ENCODE measurements around the gene IL17F. TPM values are rescaled to one million over a fixed set of nuclear protein-coding genes. Genes with fewer than 3 reads are reported as not detected.

IL17F gene
- total RNA-seq, 2 experiments from 2014 or later: not detected

DNA sequence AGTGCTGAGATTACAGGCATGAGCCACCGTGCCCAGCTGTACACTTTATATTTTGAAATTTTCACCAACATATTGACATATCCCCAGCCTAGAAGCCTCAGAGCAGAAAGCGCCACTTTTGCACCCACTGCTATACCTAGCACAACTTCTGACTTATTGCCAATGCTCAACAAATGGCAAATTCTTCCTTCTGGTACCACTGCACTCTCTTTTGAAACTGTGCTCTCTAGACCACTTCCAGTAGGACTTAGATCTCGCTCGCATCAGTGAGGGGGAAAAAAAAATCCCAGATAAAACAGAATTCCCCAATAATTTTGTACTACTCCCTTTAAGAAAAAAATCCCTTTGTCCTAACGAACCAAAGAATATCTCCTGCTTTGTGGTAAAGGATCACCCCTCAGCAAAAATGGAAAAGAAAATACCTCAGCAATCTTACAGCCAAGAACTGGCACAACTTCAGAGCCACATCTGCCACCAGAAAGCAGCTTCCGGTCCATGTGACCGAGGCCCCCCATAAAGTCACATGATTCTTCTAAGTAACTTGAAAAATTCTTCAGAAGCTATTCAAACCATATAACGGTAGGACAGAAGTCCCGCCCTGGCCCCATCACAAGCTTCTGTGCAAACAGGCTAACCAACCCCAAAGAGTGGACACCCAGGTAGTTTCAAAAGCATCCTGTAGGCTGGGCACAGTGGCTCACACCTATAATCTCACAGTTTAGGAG lies 18.5 kb upstream of the IL17F start:
- Histone ChIP-seq H3K9me2 (ENCODE audit: insufficient read depth, low read length) (no peaks in the 10 kb centered on the region), H3K27ac (ENCODE audit: low read depth, low read length, poor library complexity, severe bottlenecking) (no peak overlapping the region), H3K9me3 (ENCODE audit: low read length) (no peaks in the 10 kb centered on the region), H3K36me3 (ENCODE audit: insufficient read depth, low read length) (peaks cover 79% of the 10 kb centered on the region), H3K79me2 (ENCODE audit: insufficient read depth, low read depth, low read length) (no peaks in the 10 kb centered on the region), H3K4me1 (ENCODE audit: insufficient read depth, low read length, poor library complexity, severe bottlenecking) (no peaks in the 10 kb centered on the region), H4K20me1 (ENCODE audit: insufficient read depth, low read length) (no peaks in the 10 kb centered on the region), H3K4me2 (ENCODE audit: low read length) (no peak overlapping the region), H2AFZ (ENCODE audit: low read length) (no peak overlapping the region), H3K4me3 (ENCODE audit: low read depth, low read length, poor library complexity, severe bottlenecking) (no peak overlapping the region)
- ChIA-PET CTCF (ENCODE audit: unreplicated experiment) (no interaction called here), POLR2A (interaction anchor here (0.5 to 2.7 kb wide), 5 partner anchors 8 to 352 kb away, joined by 3 to 13 read pairs (median 6); partner anchors contain the start of gene MCM3)
- intact Hi-C loops (cut with micrococcal nuclease; ENCODE audit: unreplicated experiment): loop anchor here (5.0 kb wide), 2 partner anchors 100 to 200 kb away; no protein-coding TSS in a partner anchor
- TF ChIP-seq, protein P1, sequence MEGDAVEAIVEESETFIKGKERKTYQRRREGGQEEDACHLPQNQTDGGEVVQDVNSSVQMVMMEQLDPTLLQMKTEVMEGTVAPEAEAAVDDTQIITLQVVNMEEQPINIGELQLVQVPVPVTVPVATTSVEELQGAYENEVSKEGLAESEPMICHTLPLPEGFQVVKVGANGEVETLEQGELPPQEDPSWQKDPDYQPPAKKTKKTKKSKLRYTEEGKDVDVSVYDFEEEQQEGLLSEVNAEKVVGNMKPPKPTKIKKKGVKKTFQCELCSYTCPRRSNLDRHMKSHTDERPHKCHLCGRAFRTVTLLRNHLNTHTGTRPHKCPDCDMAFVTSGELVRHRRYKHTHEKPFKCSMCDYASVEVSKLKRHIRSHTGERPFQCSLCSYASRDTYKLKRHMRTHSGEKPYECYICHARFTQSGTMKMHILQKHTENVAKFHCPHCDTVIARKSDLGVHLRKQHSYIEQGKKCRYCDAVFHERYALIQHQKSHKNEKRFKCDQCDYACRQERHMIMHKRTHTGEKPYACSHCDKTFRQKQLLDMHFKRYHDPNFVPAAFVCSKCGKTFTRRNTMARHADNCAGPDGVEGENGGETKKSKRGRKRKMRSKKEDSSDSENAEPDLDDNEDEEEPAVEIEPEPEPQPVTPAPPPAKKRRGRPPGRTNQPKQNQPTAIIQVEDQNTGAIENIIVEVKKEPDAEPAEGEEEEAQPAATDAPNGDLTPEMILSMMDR (conservative IDR thresholded peaks at IDR 0.05; ENCODE audit: low read length): no peak
- TF ChIP-seq EZH2phosphoT487 (IDR thresholded peaks at IDR 0.05; ENCODE audit: borderline replicate concordance, low read depth, low read length): no peak
- no TSS peak for BruUV-seq (replicated peaks)
- DNase-seq (ENCODE audit: low spot score): no peak

DNA sequence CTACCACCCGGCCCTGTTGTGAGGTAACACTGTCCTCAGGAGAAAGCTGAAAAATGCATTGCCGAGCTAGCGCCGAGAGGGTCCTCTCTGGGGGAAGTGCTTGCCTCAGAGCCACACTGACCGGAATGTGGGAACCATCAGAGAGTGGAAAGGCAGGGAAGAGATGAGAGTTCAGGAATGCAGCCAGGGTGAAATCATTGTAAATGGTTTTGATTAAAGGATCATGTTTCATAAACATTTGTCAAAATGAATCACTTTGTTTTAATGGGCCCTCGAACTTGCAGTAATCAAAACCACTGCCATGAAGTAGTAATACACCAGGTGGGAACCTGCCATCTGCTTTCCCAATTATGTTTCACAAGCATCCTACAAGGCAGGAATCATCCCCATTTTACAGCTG lies 16.9 kb upstream of the IL17F start:
- Histone ChIP-seq H2AFZ (ENCODE audit: low read length) (no peak overlapping the region), H3K4me1 (ENCODE audit: insufficient read depth, low read length, poor library complexity, severe bottlenecking) (no peaks in the 10 kb centered on the region), H3K79me2 (ENCODE audit: insufficient read depth, low read depth, low read length) (no peaks in the 10 kb centered on the region), H3K27ac (ENCODE audit: low read depth, low read length, poor library complexity, severe bottlenecking) (no peak overlapping the region), H3K36me3 (ENCODE audit: insufficient read depth, low read length) (peaks cover 64% of the 10 kb centered on the region), H4K20me1 (ENCODE audit: insufficient read depth, low read length) (no peaks in the 10 kb centered on the region), H3K4me2 (ENCODE audit: low read length) (no peak overlapping the region), H3K9me2 (ENCODE audit: insufficient read depth, low read length) (no peaks in the 10 kb centered on the region), H3K4me3 (ENCODE audit: low read depth, low read length, poor library complexity, severe bottlenecking) (no peak overlapping the region), H3K9me3 (ENCODE audit: low read length) (no peaks in the 10 kb centered on the region)
- ChIA-PET CTCF (ENCODE audit: unreplicated experiment) (no interaction called here), POLR2A (interaction anchor here (0.6 to 1.2 kb wide), 6 partner anchors 8 to 1761 kb away, joined by 3 to 6 read pairs (median 4); partner anchors contain the start of gene MCM3)
- intact Hi-C loops (cut with micrococcal nuclease; ENCODE audit: unreplicated experiment): loop anchor here (5.0 kb wide), 2 partner anchors 99 to 199 kb away; no protein-coding TSS in a partner anchor
- no peak for DNase-seq (ENCODE audit: low spot score)
- BruUV-seq (replicated peaks): no TSS peak
- TF ChIP-seq, protein P1 (conservative IDR thresholded peaks at IDR 0.05; ENCODE audit: low read length): no peak
- no peak for TF ChIP-seq EZH2phosphoT487 (IDR thresholded peaks at IDR 0.05; ENCODE audit: borderline replicate concordance, low read depth, low read length)

DNA sequence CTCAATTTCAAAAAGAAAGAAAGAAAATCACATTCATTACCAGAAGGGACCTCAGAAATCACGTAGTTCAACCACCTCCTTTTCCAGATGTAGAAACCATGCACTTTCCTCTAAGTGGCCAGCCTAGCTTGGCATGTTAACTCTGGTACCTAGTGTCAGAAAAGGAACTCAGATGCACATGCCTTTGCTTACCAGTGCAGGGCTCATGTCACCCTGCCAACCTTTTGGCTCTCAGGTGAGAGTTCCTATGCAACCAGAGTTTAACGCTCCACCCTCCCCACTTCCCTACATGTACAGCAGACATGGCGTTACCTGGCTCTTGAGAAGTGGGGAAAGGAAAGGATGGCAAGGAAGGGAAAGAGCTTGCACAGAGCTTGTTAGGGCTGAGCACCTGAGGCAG lies 16.3 kb upstream of the IL17F start:
- intact Hi-C loops (cut with micrococcal nuclease; ENCODE audit: unreplicated experiment): loop anchor here (5.0 kb wide), 2 partner anchors 98 to 198 kb away; no protein-coding TSS in a partner anchor
- BruUV-seq (replicated peaks): no TSS peak
- POLR2A ChIA-PET: interaction anchor here (1.1 to 1.2 kb wide), 2 partner anchors 23 to 25 kb away, joined by 3 to 4 read pairs; no protein-coding TSS in a partner anchor

More for the DNA sequence above, 16.3 kb upstream of the IL17F start:
- H3K36me3 ChIP-seq (ENCODE audit: insufficient read depth, low read length): peaks cover 58% of the 10 kb centered on the region
- TF ChIP-seq, protein P1 (conservative IDR thresholded peaks at IDR 0.05; ENCODE audit: low read length): no peak
- no peak for TF ChIP-seq EZH2phosphoT487 (IDR thresholded peaks at IDR 0.05; ENCODE audit: borderline replicate concordance, low read depth, low read length)
- CTCF ChIA-PET (ENCODE audit: unreplicated experiment): no interaction called here
- no peaks in the 10 kb centered on the region for H3K9me3 ChIP-seq (ENCODE audit: low read length)
- H3K27ac ChIP-seq (ENCODE audit: low read depth, low read length, poor library complexity, severe bottlenecking): no peak overlapping the region
- H3K4me3 ChIP-seq (ENCODE audit: low read depth, low read length, poor library complexity, severe bottlenecking): no peak overlapping the region
- no peak overlapping the region for H3K4me2 ChIP-seq (ENCODE audit: low read length)
- no peaks in the 10 kb centered on the region for H4K20me1 ChIP-seq (ENCODE audit: insufficient read depth, low read length)
- no peak for DNase-seq (ENCODE audit: low spot score)
- H3K9me2 ChIP-seq (ENCODE audit: insufficient read depth, low read length): no peaks in the 10 kb centered on the region
- H3K79me2 ChIP-seq (ENCODE audit: insufficient read depth, low read depth, low read length): no peaks in the 10 kb centered on the region
- no peaks in the 10 kb centered on the region for H3K4me1 ChIP-seq (ENCODE audit: insufficient read depth, low read length, poor library complexity, severe bottlenecking)
- no peak overlapping the region for H2AFZ ChIP-seq (ENCODE audit: low read length)
